Stimulated activated CD4-positive, alpha-beta T cell treated with anti-CD3 and anti-CD28 coated beads, TNF-alpha, amount 100 ng/mL, for 4 hours (primary cell): ENCODE data around the gene PTGFR.

Experiments used
- DNase-seq, 3 experiments: peaks; one replicate each; pipeline ENCODE4 v3.0.0-alpha.2; 2020; ENCODE audit warnings: low read depth in 3 of 3

PTGFR gene, protein sequence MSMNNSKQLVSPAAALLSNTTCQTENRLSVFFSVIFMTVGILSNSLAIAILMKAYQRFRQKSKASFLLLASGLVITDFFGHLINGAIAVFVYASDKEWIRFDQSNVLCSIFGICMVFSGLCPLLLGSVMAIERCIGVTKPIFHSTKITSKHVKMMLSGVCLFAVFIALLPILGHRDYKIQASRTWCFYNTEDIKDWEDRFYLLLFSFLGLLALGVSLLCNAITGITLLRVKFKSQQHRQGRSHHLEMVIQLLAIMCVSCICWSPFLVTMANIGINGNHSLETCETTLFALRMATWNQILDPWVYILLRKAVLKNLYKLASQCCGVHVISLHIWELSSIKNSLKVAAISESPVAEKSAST

DNA sequence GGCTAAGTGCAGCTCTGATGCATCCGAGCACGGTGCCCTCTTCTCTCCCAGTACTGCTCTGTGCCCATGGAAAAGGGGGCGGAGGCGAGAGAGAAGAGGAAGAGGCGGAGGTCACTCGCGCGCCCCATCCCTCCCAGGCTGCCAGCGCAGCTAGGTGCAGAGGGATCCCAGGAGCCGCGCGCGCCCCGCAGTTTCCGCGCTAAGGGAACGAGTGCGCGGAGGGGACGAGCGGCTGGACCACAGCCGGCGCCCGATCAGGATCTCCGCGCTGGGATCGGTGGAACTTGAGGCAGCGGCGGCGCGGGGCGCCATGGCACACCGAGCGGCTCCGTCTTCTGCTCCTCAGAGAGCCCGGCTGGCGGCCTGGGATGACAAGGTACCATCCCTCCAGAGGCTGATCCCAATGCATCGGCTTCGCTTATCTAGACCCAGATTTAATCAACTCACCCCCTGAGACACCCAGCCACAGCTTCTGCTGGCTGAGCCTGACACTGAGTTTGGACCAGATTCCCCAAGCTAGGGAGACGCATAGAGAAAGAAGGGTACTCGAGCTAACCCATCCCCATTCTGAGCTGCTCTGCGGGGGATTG lies at the start of gene PTGFR:
Gene PTGFR, plus strand, starts transcription at position 114 of the 590 bp plus-strand sequence. CDS start 1,770 bp downstream, outside the sequence.
- no peak for DNase-seq

- DNase-seq = no peak
Observed at GRCh38 chr1:78441921-78442320, 48.9 kb upstream of the PTGFR start.

DNA sequence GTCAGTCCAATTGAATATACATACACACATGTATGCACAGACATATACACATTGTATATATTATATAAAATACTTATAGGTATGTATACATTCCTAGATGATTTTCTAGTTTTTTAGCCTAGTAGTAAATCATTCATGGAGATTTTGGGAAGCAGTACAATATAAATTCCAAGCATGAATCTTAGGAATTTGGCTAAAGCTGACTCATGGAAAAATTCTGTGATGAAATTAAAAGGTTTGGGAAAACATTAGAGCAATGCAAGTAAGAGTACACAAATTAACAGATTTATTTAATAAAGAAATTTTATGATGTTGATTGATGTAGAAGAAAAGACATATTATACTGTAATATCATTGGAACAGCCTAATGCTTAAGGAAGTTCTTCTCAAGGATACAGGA lies 43.7 kb upstream of the PTGFR start:
- no peak for DNase-seq

GRCh38 chr1:78464449-78464891 lies 26.3 kb upstream of the PTGFR start:
- DNase-seq = no peak

DNA sequence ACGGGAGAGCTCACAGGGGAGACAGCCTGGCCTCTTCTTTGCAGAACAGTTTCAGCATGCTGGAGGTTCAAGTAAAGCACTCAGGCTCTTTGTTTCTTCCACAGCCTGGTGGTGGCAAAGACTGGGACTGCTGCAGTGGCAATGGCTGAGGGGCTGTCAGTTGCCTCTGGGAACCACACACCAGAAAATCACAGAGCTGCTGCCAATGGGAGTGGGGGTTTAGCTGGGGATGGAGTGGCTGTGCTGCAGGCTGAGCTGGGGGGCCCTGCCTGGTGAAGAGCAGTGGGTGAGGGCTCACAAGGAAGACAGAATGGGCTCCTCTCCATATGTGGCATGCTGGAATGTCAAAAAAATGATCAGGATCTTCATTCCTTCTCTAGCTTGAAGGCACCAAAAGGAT lies 25.6 kb upstream of the PTGFR start:
- no peak for DNase-seq

DNA sequence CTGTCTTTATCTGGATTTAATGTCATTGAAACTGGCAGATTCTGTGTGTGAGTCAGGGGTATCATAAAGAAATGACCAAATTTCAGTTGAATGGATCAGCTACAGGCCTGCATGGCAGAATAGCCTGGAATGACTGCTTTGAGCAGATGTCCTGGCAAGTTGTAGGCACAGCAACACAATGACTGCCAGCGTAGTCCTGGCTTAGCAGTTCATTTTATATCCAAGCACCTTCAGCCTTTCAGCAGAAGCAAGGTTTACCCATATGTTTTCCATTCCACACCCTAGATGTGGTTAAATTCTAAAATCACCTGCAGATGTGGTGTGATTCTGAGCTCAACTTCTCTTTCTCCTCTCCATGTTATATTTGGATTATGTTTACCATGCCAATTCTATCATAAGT lies 22.3 kb upstream of the PTGFR start:
- DNase-seq = no peak

DNA sequence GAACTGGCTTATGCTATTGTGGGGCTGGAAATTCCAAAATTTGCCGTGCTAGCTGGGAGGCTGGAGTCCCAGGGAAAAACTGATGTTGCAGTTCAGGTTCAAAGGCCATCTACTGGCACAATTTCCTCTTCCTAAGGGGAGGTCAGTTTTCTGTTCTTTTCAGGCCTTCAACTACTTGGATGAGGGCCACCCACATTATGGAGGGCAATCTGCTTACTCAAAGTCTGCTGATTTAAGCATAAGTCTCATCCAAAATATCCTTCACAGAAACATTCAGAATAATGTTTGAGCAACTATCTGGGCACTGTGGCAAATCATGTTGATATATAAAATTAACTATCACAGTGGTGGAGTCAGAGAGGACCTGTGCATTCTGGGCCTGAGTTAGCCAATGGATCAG lies 21.2 kb upstream of the PTGFR start:
- no peak for DNase-seq

GRCh38 chr1:78471890-78472620 lies 18.7 kb upstream of the PTGFR start:
- no peak for DNase-seq

- no peak for DNase-seq
Observed at GRCh38 chr1:78472851-78473496, 17.8 kb upstream of the PTGFR start.

- no peak for DNase-seq
Observed at GRCh38 chr1:78474092-78474491, 16.7 kb upstream of the PTGFR start.

- no peak for DNase-seq
Observed at GRCh38 chr1:78475888-78476610, 14.7 kb upstream of the PTGFR start.

DNA sequence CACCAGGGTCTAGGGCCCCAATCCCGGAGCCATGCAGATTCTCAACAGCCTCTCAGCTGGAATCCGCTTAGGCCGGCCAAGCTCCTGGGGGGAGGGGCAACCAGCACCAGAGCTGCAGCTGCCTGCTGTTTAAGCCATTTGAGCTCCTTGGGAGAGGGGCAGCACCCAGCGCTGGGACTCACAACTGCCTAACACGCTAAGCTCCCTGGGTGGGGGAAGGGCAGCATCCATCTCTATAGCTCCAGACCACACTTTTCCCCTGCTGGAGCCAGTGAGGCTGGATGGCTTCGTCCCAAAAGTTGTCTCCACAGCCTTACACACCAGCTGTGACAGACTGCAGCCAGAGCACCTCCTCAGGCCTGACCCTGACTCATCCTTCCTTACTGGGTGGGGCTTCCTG lies 6.9 kb upstream of the PTGFR start:
- no peak for DNase-seq

DNA sequence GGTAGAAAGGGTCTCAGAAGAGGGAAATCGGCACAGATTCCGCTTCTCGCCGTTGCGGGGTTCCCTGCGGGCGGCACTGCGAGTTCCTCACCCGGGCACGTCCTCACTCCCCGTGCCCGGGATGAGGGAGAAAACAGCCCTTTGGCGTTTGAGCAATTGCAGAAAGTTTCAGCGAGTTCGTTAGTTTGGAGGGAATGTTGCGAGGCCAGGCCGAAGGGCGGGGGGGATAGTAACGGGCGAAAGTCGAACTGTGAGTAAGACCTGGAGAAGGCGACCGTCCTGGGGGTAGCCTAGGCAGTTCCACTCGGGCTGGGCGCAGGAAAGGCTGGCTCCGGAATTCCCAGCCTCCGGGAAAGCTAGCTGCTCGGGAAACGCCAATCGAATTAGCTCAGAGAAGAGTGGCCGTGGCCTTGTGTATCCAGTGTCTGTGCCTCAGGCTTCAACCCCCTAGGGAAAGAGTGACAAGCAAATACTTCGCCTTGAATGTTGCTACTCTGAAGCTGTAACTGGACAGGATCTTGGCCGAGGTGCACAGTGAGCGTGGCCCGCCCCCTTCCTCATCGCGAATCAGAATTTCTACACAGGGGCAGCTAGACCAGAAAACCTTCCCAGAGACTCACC lies 787 bp downstream of the PTGFR start:
- no peak for DNase-seq

- DNase-seq = no peak
Observed at GRCh38 chr1:78492386-78492950, 1.7 kb downstream of the PTGFR start.

DNA sequence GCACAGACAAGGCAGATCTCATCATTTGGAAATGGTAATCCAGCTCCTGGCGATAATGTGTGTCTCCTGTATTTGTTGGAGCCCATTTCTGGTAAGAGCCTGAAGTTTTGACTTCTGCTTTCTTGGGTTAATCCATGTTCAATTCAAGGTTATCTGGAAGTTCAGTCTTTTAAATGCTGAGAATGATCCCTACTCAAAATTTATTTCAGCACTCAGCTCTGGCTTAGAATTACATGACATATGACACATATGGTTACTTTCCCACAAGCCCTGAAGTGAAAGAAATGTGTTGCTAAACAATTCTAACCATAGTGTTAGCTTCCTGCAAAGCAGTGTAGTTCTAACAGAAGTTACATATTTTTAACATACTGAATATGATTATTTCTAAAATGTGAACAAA lies 2.7 kb downstream of the PTGFR start:
- DNase-seq = no peak

- DNase-seq = no peak
Observed at GRCh38 chr1:78497201-78497600, 6.4 kb downstream of the PTGFR start.

DNA sequence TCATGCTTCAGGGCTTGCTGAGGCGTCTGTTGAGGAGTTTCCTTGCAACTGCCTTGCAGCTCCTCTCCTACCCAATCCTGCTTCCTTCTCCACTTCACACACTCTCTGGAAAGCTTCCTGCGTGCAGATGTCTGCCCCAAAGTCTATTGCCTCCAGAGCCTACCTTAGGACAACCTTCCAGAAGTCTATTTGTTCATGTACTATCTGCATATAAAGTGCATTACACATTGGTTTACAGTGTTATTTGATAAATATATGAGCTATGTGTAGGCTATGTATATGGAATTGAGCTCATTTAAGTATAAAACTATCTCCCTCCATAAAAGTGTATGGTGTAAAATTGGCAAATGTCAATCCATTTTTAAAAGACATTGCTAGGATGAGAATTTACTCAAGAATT lies 9.8 kb downstream of the PTGFR start:
- DNase-seq = no peak

GRCh38 chr1:78501203-78501602 lies 10.4 kb downstream of the PTGFR start:
- no peak for DNase-seq

- no peak for DNase-seq
Observed at GRCh38 chr1:78511334-78511733, 20.6 kb downstream of the PTGFR start.

DNA sequence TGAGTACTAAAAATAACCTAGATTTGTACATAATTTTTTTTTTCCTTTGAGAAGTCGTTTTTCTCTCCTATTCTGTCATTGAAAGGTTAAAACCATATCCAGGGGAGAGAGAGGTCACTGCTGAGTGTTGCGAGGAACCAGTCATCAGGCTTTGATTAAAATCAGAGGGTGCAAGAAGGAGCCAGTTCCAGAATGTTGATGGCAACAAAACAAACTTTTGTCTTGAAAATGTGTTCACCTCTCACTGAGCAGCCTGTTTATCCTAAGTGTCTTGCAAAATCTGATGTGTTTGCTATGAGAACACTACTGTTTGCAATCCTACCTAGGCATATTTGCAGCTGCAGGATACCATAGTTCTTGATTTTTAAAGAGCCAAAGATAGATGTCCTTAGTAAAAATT lies 25.9 kb downstream of the PTGFR start:
- no peak for DNase-seq

- DNase-seq = no peak
Observed at GRCh38 chr1:78519446-78519845, 28.7 kb downstream of the PTGFR start.
